ENCODE data around the gene MEN1.

Gene MEN1

DNA sequence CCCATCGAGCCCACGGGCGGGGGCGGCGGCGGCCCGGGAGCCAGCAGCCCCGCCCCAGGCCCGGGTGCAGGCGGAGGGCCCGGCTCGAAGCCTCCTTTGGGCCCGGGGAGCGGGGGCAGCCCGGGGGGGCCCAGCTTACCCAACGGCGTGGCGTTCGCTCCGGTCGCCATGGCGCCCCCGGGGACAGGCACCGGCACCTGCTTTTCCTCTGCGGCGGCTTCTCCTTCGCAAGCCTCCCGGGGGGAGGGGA is 32.2 kb downstream of the MEN1 start:
- no peak for DNase-seq

DNA sequence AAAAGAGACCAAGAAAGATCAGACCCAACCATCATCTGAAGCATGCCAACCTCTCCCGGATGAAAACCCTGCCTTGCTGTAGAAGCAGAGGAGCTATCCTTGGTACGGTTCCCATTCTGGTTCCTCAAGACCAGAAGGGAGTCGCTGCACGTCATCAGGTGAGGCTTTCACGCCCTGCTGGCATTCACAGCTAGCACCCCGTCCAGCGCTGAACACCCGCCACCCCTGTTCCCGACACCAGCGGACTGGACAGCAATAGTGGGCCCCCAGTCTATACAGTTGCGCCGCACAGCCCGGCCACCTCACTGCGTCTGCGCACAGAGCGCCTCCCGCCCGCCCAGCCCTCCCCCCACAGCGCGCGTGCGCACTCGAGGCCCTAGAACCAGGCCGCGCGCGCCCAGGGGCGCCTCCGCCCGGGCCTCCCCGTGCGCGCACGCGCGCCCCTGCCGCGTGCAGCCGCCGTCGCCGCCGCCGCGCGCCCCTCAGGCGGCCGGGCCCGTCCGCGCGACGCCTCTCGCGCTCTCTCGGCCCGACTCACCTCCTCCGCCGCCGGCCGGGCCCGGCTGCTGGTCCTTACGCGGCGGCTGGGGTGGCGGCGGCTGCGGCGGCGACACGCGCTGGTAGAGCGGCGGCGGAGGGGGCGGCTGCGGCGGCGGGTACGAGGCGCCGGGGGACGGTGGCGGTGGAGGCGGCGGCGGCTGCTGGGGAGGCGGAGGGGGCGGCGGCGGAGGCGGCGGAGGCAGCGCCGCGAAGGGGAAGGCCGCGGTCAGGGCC is 32.7 kb downstream of the MEN1 start:
- DNase-seq = peak; percentile 92

DNA sequence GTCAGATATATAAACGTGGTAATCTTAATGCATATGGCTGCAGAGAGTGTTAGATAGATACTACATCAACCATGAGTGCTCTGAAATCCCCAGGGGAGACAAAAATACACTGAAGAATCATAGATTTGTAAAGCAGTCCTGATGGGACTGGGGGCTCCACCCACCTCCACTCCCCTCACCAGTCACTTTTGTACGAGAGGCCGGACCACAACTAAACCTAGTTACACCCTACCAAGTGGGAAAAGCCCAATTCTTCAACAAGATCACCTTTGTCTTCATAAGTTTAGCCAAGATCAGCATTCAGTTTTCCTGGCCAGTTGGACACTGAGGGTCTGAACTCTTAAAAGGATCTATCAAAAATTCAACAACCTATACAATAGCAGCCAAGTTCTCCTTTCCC is 33.5 kb downstream of the MEN1 start:
- DNase-seq = no peak

DNA sequence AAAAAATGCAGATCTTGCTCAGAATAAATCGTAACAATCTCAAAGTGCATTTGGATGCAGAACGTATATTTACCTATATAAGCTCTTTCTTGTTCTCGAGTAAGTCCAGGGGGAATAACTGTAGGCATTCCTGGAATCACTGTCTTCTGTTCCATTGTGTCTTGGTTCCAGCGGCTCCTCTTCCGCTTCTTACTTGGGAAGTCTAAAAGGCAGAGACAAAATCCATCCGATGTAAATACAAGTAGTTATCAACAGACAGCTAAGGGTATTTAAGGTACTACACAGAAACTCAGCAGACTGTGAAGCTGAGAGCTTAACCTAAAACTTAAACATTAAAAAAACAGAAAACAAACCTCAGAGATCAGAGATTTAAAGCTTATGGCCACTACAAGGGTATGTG is 33.9 kb downstream of the MEN1 start:
- DNase-seq = no peak

DNA sequence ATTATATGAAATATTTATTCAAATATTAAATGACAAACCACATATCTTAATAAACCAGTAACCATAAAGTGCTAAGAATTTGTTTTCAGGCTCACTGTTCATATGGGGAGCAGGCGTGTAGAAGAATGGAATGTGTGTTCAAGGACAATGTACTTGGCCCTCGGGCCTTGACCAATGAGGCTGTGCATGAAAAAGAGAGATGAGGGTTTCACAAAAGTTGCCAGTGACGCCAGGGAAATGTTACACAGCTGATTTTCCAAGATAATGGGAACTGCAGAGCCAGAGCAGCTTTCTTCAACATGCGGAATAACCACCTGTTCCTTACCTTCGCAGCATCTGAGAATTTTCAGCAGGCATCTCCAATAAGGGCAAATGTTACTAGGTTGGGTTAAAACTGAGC is 36.2 kb downstream of the MEN1 start:
- DNase-seq = no peak

DNA sequence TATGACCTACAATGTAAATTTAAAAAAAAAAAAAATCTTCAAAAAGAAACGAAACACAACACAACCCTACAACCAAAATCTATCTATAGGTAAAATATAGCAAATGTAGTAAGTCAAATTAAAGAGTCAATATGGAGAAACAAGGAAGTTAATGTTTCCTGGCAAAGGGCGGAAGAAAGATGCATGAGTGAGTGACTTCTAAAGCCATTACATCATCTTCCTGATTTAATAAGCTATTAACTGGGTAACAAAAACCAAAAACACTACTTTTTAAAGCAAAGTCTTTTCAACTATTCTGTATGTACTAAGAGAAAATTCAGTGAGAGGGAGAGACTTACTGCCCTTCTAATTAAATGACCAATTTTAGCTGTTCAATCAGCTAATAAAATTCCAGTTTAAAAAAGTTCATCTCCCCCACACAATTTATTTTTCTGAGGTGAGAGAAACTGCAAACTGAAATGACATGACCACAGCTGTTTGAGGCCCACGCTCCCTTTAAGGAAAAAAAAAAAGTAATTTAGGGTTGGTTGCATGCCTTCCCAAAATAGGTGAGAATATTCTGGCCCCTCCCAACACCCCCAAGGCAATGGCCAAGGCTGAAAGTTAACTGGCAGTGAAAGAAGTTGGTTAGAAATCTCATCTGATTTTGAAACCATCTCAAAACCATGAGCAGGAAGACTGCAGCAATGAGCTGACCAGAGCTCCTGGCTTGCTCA is 37.9 kb downstream of the MEN1 start:
- no peak for DNase-seq

DNA sequence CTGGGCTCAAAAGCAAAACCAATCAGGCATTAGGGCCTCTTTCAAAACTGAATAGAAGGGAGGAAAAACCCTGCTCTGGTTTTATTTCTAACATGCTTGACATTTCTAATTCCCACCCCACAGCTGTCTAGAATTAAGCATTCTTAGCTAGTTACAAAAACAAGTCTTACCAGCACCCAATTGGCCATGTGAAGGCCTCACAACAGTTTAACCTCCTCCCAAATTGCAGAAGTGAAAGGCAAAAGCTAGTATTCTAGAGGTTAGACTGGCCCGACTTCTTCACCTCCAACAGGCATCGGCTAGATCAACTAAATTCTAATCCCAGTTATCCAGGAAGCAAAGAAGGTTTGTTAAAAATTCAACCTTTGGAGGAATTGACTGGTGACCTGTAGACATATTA is 38.5 kb downstream of the MEN1 start:
- no peak for DNase-seq

DNA sequence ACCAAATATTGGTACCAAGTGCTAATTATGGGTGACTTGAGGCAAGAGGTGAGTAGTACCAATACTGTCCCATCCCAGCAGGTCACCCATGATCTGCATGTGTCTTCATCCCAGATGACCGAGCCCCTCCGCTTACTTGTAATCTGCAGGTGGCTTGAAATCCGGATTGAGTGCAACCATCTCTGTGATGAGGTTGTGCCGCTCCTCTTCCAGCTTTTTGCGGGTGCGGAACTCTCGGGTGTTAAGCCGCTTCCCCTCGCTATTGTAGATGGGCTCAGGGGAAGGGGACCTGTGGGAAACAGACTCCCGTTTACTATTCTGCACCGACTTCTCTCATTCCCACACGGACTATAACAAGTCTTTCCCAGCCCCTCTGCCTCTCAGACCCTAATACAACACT is 40.2 kb downstream of the MEN1 start:
- DNase-seq = no peak

DNA sequence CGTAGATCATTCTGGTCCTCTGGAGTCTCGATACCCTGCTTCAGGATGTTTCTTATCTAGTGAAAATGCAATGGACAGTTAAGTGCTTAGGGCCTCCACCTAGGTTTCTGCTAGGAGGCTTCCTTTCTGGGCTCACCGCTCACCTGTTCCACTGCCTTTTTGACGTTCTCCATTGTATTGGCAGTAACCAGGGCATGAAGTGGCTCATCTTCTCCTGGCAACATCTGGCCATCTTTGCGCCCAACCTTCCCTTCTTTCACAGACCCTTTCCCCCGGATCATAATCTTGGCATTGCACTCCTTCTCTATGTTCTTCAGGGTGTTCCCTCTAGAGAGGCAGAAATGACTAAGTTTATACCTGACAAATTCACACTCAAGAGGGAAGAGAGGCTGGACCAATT is 41.1 kb downstream of the MEN1 start:
- DNase-seq = no peak

DNA sequence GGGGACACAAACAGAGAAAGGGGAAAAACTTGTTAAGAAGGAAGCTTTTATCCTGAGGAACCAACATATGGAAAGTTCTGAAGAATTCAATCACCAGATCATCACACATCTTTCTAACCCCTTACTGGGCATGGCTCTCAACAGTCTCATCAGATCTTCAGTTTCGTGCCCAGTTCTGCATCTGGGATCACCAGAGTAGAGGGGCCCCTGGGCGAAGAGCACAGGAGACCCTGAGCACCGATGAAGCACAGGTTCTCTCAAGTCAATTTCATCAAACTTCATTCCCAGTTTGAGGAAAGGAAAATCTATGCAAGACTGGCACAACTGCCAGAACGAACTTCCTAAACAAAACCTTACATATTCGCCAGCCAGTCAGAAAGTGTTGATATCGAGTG is 42.1 kb downstream of the MEN1 start:
- DNase-seq = no peak

DNA sequence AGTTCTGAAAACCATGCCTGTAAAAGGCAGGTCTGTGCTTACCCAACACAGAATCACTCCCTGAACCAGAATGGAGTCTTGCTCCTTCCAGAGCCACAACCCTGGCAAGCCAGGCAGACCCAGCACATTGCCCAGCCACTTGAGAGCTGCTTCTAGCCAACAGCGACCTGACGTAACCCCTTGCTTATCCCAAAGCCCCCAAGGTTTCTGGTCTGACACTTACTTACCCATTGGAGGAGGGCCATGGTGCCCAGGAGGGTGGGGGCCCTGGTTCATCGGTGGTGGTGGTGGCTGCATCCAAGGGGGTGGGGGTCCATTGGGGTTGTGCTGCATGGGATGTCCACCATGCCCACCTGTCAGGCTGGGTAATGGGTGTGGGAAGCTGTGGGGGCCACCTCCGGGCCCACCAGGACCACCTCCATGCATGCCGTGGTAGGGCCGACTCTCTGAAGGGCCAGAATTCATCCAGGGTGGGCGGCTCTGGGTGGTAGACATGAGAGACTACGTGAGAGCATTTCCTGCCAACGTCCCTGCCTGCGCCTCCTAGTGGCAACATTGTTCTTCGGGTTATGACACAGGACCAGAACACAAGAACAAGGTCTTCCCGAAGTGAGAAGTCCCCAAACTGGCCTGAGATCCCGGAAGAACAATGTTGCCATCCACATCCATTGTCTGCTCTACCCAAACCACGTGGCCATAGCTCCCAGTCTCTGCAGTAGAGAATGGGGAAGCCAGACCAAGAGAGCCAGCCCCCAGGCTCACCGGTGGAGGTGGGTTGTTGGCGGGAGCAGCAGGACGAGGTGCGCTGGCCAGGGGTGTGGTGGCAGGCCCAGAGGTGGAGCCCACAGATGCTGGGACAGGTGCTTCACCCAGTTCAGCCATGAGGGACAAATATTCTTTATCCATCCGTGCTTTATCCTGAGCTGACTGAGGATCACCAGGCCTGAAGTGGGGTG is 42.7 kb downstream of the MEN1 start:
- peak; percentile 78 for DNase-seq

DNA sequence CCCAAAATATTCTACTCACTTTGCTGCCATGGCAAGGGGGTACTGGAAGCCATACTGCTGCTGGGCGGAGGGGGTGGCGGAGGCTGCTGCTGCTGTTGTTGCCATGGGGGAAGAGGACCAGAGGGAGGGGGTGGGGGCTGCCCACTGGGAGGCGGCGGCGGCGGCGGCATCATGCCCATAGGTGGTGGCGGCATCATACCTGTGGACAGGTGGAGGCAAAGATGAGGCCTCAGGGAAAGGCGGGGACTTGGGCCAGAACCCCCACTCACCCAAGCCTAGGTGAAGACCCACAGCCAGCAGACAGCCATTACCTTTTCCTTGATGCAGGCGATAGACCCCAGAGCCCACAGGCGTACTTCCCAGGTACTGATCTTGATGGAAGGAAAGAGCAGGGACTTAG is 43.5 kb downstream of the MEN1 start:
- no peak for DNase-seq

DNA sequence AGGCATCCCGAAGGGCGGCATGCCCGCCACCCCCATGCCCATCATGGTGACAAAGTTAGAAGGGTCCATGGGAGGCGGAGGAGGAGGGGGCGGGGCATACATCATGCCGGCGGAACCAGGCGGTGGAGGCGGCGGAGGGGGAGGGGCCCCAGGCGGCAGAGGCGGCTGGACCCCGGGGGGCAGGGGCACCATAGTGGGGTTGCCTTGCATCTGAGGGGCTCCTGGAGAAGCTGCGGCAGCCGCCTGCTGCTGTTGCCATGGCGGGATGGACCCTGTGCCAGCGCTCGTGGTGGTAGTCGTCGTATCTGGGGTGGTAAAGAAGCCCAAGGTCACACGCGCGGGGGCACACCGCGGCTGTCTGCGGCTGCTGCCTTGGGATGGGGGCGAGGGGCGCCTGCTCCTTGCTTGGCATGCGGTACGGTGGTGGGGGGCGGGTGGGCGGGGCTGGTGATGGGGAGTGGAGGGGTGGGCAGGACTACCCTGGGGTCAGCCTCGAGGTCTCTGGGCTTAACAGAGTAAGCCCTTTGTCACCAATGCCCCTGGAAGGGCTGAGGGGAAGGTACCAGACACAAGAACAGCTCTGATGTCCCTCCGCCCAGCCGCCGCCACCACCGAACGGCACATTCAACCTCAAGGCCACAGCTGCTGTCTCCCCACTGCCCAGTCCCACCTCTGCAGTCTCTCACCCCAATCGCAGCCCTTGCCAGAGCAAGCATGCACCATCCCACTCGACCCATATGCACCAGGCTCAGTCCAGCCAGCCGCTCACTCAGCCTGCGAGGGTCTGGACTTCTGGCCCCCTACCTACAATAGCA is 44.3 kb downstream of the MEN1 start:
- peak; percentile 41 for DNase-seq

DNA sequence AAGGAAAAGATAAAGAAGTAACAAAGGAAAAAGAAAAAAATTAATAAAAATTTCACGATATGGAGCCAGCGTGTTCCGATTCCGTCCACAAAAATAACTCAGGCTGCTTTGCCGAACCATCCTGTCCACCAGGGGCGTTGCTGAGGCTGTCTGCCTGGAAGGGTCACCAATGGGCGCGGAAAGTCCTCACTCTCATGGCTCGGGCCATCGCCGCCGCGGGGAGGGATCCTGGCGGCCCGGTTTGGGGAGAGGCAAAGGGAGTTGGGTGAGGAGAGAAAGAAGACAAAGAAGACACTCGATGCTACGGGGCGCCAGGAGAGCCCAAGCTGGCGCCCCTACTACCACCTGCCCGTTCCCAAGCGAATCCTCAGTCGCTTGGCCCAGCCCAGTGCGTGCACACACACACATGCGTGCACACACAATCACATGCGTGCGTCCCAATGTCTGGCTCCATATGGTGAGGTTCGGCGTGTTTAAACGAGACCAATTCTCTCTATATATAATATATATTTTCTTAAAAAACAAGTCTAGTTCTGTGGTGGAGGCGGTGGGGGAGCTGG is 45.0 kb downstream of the MEN1 start:
- DNase-seq = peak; percentile 37

DNA sequence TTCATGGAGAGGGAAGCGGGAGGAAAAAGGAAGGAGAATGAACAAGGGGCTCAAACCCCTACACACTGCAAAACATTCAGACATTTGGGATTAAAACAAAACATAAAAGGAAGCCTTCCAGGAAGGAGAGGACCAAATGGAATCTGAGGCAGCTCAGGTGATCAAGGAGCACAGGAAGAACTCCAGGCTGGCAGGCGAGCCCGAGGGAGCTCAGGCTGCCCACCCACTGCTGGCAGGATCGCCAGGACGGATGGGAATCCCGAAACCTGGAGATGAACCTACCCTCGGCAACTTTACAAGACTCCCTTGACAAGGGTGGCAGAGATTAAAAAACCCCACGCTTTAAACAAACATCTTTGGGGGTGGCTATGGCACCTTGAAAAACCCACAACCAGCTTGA is 45.6 kb downstream of the MEN1 start:
- DNase-seq = no peak

DNA sequence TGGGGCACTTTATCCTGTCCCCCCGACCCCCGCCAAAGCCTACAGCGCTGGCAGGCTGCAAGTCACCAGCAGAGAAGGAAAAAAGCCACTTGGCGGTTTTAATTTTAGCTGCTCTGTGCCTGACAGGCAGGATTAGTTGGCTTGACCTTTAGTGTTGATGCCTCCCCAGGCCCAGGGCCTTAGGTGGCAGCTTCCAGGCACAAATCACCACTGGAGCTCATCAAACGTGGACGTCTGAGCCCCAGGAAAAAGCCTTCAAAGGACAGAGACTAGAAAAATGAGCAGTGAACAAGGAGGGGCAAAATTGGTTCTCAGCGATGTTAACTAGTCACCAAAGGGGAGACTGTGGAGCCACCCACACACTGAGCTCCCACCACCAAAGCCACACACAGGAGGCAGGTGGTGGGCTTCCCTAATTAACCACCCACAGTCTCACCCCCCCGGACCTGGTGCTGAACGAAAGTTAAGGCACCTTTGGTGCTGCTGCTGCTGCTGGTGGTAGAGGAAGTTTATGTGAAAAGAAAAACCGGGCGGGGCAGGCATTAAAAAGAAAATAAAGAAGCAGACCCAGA is 46.2 kb downstream of the MEN1 start:
- peak; percentile 41 for DNase-seq

DNA sequence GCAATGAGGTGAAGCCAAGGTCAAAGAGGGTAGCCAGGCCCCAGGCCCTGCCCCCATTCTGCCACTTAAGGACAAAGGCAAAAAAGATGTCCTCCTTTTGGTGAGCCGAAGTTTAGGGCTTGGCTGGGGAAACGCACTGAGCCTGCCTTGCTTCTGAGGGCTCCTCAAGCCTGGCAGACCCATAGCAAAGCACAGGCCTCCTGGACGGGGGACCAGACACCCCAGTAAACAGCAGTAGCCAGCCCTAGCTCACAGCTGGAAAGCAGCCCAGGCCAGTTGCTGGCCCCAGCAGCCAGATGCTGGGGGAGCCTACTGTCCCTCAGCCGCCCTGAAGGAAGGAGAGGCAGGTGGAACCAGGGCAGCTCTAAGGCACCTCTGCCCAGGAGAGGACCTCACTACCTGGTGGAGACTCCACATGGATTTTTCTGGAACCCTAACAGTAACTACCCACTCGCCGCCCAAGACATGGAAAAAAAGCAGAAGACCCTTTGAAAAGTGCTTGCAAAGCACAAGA is 46.8 kb downstream of the MEN1 start:
- no peak for DNase-seq

DNA sequence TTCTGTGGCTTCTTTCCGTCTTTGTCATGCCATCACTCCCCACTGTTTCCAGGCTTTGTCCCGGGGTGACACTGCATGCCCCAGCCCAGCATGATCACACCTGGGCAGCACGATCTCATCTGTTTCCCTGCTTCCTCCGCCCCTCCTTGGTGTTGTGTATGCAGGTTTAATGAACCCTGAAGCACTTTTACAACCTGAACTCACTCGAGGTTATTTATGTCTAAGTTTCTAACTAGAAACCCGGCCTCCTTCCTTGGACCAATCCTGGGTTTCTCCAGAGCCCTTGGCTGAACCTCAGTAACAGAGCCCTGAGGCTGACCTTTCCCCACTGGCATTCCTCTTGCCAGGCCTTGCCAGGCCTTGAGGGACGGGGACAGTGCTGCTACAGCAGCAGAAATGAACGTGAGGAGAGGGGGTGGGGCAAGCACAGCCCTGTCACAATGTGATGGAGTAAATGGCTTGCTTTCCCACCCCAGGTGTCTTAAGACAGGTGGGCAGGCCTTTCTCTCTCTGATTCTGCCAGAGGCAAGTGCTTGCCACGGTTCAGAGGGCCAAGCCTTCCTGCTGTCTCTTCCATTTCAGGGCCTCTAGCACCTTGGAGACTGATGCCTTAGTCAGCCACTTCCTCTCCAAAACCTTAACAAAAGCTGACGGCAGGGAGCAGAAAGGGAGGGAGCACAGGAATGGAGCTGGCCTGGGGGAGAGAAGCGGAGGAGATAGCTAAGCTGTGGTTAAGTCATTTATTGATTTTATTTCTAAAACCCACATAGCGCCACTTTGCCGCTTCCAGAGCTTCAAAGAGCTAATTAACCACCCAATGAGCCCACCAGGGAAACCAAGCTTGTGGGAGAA is 47.5 kb downstream of the MEN1 start:
- DNase-seq = peak; percentile 43

DNA sequence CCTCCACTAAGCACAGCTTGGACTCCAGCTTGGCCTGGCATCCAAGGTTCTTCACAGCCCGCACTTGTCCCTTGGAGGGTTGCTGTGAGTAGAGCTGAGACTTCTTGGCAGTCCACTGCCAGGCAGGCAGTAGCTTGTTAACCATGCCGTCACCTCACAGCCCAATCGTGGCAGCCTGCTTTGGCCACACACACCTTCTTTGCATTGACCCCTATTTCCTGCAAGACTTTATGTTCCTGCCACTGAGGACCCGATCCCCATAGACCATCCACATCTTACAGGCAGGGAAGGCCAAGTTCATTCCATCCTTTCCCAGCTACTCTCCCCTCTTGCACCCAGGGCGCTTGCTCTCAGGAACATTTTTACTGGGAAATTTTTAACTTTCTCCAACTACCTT is 48.1 kb downstream of the MEN1 start:
- DNase-seq = no peak

DNA sequence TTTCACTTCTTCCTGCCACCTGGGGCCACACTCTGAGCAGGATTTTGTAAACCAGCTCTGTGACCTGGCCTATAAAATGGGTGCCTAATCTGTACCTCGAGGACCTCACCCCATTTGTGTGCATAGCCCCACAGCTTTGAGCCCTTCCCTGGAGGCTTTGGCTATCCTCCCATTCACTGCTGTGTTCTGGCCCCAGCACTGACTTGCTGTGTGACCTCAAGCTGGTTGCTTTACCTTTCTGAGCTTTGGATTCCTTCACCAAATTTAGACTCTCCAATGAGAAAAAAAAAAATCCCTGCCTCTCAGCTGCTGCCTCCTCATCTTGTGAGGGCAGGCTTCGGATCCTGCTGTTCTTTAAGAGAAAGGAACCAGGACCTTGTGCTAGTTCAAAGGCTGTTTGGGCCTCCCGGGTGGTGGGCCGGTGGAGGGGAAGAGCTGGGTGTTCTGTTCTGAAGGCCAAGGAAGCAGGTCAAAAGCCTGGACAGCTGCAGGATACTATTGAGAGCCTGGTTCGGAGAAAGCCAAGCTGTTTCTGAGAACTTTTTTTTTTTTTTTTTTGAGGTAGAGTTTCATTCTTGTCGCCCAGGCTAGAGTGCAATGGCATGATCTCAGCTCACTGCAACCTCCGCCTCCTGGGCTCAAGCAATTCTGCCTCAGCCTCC is 49.5 kb downstream of the MEN1 start:
- DNase-seq = no peak
